ENCODE results near the gene LETMD1.
"Not testable (repeated sequence)": the region's sequence is repeated elsewhere in the genome, so short reads cannot be mapped to it uniquely, and the experiment has no call there.

Gene LETMD1

DNA sequence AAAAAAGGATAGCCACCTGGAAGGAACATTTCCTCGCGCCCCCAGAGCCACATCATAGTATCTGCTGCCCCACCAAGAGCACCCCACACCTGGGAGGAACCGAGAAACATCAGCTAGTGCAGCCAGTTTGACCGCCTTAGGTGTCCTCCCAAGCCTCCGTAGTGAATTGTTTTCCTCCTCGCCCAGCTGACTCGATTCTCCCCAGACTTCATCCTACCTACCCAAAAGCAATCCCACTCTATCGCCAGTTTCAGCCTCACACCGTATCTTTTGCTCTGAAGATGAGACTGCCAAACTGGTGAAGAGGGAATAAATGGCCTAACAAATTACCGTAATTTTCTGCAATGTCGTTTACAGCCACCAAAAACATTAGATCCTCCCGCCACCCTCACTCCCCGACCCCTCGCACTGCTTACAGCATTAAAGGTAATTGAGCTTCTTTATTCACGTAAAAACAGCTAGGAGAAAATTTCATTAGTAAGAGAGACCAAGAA is 20.7 kb upstream of the LETMD1 start:
- DNase-seq, result no peak

DNA sequence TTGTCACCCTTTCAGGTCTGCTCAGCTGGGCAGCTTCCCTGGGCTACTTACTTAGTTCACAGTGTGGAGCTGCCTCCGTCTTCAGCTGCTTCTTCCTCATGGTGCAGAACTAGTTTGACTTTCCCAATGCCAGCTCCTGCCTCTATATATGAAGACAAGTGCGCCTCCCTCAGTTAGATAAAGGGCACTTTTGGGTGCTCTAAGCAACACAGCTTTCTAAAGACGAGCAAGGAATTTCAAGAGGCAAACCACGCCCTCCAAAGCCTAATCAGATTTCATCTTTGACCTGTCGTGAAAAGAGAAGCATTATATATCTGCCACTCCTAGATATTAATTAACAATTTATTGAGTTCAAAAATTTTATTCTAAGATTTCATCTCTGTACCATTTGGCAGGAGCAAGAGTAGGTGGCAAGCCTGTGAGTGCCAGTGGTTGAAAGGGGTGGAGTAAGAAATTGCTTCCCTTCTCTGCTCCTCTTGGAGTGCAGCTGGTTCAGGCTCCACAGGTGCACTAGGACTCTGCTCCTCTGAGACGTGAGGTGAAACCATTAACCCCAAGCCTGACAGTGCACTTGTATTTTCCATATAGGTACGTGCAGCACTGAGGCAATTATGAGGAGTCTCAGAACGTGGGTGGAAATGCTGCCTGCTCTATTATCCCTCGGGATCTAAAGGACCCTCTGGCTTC is 19.9 kb upstream of the LETMD1 start:
- peak; percentile 92 for DNase-seq

DNA sequence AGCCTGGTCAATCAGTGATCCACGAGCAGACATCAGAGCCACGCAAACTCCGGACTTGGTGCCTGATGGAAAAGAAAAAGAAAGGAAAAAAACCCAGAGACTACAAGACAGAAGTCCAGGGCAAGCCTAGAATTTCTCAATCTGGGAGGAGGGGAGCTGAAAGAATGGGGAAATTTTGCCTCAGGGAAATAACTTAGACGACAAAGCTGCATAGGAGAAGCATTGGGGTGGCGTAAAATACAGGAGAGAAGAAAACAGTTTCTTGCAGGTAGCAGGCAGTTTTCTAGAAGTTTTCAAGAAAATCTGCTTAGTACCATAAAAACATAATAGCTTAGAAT is 19.3 kb upstream of the LETMD1 start:
- no peak for DNase-seq

DNA sequence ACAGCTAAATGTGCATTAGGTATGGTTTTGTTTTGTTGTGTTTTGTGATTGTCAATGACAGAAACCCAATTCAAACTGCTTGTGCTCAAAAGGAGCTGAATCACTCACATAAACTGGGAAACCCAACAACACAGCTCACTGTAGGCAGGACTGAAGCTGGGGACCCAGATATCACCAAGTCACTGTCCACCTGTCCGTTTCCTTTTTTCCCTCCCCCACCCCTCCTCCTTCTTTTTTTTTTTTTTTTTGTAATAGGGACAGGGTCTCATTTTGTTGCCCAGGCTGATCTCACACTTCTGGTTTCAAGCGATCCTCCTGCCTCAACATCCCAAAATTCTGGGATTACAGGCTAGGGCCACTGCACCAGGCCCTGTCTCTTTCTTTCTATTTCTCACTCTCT is 15.1 kb upstream of the LETMD1 start:
- no peak for DNase-seq

DNA sequence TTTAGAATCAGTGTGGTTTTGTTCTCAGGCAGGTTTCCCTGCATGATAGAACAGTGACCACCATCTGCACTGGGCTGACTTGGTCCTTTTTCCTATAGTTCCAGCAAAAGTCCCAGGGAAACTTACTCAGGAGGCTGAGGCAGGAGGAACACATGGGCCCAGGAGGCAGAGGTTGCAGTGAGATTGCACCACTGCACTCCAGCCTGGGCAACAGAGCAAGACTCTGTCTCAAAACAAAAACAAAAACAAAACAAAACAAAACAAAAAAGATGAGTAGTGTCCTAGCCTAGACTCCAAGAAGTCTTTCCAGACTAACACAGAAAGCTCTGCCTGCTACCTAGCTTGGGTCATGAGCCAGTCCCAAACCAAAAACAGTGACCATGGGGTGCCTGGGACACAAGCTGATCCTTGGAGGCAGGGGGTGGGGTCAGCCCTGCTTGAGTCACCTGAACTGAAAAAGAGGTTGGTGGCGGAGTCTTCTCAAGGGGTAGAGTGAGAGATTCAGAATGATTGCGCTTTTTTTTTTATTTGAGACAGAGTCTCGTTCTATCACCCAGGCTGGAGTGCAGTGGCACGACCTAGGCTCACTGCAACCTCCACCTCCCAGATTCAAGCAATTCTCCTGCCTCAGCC is 14.6 kb upstream of the LETMD1 start:
- no peak for DNase-seq

DNA sequence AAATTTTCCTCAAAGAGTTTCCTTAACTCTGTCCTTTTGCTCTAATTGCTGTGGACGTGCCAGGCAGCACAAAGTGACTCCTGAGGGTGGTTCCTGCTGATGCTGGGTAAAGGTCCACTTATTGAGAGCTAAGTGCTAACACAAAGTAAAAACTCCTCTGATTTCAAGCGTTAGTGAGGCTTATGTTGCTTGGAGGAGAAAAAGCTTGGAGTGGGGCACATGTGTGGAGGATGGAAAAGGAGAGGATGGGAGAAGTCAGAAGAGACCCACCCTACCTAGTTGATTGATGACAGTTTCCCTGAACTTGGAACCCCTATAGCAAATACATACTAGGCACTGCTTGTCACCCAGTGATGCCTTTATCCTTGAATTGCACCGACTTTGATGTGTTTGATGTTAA is 11.8 kb upstream of the LETMD1 start:
- DNase-seq, result no peak

DNA sequence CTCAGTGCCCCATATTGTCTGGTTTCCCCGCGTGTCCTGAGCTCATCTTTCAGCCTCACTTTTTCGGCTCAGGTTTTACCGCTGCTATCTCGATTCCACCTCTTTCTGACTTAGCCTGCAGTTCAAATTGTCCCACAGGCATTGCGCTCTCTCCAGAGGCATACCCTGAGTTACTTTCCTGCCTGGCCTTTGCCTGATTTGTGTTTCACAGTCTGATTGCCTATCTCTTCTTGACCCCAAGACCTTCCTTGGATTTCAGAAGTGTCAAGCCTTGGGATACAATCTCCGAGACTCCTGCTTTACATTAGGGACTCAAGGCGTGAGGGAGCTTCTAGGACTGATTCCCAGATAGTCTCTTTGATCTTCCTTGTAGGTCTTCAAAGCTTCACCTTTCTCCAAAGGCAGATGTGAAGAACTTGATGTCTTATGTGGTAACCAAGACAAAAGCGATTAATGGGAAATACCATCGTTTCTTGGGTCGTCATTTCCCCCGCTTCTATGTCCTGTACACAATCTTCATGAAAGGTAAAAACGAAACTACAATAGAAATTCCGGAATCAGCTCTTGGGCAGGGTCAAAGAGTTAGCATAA is 629 bp downstream of the LETMD1 start:
- DNase-seq, result peak; percentile 66

DNA sequence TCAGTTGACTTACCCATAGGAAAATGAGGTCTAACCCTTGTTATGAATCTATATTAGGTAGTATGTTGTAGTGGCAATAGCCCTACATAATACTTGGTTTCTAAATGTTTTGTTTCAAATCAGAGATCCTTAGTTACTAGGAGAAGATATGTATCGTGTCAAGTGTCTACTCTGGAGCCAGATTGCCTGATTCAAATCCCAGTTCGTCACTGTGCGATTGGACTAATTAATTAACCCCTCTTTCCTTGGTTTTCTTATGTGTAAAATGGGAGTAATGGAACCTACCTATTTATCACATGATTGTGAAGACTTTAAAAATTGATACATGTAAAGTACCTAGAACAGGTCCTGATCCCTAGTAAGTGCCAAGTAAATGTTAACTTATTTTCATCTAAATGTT is 1.4 kb downstream of the LETMD1 start:
- DNase-seq, result no peak

DNA sequence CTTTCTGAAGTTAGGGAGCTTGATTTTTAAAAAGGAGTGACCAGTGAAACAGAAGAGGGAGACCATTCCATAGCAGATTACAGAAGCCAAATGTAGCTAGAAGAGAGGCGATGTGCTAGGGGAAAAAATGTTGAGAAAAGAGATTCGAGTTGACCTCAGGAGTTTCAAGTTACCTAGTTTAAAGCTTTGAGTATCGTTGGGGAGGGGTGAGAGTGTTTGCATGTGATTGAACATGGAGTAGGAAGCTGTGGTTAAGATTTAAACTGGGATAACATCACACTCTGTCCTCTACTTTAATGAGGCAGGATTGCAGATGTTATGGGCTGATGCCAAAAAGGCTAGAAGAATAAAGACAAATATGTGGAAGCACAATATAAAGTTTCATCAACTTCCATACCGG is 3.7 kb downstream of the LETMD1 start:
- no peak for DNase-seq

DNA sequence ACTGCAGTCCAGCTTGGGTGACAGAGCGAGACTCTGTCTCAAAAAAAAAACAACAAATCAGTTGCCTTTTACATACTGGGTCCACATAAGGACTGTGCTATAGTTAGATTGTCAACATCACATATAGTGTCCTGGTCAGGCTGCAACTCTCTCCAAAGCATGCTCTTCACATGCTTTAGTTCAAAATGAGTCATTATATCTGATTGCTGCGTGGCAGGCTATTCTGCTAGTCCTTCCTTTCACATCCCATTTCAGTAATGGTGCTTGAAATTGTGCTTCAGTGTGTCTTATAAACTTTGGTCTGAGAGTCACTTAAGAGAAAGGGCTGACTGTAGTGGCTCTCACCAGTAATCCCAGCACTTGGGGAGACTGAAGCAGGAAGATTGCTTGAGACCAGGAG is 6.9 kb downstream of the LETMD1 start:
- DNase-seq, result no peak

DNA sequence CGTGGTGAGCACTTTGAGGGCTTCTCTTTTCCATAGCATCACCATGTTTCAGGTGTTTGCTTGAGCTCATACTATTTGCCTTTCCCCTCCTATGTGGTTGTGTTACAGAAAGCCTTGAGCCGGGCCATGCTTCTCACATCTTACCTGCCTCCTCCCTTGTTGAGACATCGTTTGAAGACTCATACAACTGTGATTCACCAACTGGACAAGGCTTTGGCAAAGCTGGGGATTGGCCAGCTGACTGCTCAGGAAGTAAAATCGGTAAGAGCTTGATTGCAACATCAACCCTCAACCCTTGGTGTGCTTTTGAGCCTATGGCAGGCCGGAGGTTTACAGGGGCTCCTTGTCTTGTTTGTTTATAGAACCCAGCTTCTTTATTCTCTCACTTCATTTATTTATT is 8.1 kb downstream of the LETMD1 start:
- DNase-seq, result no peak

DNA sequence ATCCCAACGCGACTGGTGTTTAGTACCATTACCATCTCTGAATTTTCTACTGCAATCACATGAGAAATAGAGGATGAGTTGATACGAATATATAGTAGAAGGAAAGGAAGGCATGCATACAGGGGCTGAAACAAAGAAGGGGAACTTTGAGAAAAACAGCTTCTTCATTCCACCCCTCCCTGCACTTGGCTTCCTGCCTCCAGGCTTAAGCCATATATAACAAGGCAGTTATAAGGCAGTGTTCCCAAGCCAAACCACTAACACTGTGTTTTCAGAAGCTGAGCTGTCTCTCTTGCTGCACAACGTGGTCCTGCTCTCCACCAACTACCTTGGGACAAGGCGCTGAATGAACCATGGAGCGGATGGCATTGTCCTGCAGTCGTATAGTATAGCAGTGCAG is 11.0 kb downstream of the LETMD1 start:
- no peak for DNase-seq

DNA sequence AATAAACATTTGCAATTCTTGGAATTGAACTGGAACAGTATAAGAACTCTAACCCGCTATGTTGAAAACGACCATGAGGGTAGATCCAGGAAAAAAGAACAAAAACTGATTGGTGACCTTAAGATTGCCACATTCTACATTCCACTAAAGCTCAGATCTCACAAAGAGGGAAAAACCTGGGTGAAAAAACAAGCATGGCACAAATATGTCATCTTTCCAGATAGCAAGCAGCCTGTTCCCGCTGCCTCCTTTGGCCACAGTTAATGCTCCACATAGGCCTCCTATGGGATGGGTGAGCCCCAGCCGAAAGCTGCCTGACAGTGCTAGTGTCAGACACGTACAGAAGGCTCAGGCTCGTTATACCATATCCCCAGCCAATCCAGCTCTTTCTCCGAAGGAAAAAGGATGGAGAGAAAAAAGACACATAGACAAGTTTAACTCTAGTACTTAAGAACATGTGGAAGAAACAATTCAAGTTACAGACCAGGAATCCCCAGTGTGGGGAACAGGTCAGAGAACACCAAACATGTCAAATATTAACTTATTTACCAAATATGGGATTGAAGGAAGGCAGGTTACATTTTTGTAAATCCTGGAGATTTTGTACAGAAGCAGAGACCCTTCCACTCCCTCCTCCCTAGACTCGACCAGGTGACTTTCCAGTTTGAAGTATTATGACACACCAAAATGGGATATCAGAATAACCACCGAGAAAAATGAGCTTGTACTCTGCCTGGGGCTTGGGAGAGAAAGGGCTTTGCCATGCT is 14.7 kb downstream of the LETMD1 start:
- DNase-seq, result no peak

DNA sequence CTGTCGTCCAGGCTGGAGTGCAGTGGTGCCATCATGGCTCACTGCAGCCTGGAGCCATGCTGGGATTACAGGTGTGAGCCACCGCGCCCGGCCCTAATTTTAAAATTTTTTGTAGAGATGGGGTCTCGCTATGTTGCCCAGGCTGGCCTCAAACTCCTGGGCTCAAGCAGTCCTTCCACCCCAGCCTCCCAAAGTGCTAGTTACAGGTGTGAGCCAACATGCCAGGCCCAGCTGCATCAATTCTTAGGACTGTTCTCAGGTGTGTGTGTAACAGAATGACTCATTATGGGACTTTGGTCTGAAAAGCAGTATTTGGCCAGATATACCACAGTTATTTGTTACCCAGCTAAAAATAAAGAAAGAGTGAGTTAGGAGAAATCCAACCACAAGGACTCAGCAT is 17.4 kb downstream of the LETMD1 start:
- no peak for DNase-seq

DNA sequence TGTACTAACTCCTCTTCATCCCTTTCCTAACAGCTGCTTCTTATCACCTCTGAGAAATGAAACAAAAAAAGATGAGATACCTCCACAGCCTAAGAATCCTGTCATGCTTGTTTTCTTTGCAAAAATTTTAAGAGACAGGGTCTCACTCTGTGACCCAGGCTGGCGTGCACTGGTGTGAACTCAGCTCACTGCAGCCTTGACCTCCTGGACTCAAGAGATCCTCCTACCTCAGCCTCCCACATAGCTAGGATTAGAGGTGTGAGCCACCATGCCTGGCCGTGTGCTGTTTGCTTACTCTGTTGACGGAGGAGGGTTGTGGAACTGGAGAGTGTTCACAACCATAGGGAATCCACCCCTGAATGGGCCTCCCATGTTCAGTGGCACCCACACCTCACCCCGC is 19.1 kb downstream of the LETMD1 start:
- no peak for DNase-seq

DNA sequence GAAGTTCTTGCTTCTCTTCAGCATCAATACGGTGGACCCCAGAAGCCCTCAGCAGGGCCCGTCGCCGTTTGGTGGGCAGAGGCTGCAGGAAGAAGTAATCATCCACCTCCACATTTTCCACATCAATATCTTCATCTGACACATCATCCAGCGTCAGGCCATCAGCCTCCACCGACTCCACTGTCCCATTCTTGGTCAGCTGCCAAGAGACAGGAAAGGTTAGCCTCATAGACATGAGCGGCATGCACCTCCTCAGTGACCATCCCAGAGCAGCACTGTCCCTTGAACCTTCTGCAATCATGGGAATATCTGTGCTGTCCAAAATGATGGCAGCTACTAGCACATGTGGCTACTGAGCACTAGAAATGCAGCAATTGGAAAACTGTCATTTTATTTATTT is 19.6 kb downstream of the LETMD1 start:
- DNase-seq, result no peak

DNA sequence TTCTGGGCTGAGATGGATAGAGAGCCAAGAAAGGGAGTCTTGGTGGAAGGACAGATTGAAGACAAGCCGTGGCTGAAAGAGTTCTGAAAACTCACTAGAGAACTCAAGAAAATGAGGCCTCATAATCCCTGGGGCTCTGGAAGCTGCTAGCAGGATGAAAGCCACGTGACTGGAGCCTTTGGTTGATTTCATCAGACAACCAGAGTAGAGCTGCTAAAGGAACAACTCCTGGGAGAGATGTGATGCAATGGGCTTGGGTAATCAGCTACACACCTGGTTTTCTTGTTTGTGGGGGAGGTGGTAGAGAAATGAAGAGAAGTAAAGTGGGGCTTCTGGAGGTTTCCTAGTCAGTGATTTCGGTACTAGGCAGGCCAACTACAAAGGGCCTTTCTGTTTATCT is 21.9 kb downstream of the LETMD1 start:
- peak; percentile 35 for DNase-seq

DNA sequence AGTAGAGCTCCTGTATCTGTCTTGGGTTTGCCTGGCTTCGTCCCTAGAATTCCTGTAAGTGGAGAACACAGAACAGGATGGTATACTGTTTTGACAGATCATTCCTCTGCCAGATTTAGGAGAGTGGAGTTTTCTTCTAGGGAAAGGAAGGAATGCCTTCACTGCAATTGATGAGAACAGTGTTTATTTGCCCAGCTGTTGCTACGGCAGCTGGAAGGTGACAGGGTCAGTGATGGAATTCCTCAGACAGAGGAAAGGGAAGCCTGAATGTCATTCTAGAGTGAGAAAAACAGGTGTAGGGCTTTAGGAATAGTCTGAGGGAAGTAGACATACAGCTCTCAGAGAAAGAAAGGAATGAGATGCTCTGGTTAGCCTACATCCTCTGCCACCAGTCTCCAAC is 23.5 kb downstream of the LETMD1 start:
- no peak for DNase-seq

DNA sequence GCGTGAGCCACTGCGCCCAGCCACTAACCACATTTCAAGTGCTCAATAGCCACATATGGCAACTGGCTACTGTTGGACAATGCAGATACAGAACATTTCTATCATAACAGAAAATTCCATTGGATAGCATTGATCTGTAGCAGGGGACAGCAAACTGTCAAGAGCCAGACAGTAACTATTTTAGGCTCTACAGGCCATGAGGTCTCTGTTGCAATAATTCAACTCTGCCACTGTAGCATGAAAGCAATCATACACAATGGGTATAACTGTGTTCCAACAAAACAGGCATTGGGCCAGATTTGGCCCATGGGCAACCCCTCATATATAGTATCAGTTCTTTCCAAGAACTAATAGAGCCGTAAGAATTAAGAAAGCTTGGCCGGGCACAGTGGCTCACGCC is 27.3 kb downstream of the LETMD1 start:
- no peak for DNase-seq

DNA sequence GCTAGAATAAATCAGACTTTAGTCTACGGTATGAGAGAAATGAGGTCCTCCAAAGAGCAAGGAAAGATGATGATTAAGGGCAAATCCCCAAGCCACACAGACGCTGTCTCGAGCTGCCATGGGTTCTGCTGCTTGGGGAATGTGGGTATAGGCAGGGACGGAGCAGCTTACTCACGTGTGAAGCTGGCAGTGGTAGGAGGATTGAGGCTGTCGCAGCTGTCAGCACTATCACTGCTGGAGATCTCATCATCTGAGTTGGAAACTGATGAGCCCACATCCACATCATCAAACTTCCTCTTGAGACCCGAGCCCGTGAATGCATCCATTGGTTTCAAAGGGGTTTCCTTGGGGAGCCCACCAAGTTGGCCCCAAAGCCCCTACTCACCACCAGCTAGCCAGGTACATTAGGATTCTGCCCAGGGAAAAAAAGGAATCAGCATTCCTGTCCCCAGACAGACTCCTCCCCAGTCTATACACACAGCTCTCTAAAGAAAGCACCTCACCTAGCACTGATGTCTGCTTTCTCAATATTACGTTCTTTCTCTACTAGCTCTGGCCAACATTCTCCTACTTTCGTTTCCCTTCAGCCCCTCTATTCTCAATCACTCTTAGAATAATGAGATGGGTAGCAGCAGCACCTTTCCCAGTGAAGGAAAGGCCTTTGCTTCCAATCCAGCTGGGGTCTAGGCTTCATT is 28.3 kb downstream of the LETMD1 start:
- no peak for DNase-seq

DNA sequence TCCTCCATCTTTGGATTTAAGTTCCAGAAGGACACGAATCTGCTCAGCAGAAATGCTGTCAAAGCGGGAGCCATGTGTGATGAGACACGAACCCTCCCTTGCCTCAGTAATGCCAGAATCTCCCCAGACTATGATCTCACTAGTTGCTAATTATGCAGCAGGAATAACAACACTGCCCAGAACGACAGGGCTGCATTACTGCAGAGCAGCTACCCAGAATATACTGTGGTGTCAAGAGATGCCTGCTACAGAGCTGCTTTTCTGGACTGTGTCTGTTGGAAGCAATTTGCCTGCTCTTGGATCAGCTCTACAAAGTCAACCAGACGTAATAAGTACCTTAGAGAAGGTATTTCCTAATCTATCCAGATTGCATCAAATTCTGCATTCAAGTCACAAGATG is 29.8 kb downstream of the LETMD1 start:
- no peak for DNase-seq

DNA sequence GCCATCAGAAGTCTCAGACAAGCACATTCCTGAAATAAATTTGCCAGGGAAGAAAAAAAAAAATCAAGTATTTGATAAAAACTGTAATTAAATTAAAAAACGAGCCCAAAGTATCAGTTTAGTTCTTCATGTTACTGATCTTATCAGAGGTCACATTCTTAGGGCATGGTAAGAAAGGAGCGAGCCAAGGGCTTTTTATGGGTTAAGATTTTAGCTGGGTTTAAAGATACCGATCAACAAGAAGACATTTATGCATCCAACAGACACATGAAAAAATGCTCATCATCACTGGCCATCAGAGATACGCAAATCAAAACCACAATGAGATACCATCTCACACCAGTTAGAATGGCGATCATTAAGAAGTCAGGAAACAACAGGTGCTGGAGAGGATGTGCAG is 30.2 kb downstream of the LETMD1 start:
- DNase-seq, result not testable (repeated sequence)

DNA sequence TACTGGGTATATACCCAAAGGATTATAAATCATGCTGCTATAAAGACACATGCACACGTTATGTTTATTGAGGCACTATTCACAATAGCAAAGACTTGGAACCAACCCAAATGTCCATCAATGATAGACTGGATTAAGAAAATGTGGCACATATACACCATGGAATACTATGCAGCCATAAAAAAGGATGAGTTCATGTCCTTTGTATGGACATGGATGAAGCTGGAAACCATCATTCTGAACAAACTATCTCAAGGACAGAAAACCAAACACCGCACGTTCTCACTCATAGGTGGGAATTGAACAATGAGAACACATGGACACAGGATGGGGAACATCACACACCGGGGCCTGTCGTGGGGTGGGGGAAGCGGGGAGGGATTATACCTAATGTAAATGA is 30.7 kb downstream of the LETMD1 start:
- DNase-seq, result not testable (repeated sequence)

Measured in OCI-M1 (cell line).